HUES6 (cell line): ENCODE results near the gene UGT1A4.

Experiments used
- H3K27ac ChIP-seq: 2 replicates; pipeline ENCODE4 v1.7.0; 2013; ENCODE audit warnings: low read depth, mild to moderate bottlenecking, low read length, inconsistent platforms
- H3K27me3 ChIP-seq: 2 replicates; pipeline ENCODE4 v1.6.1; 2013; ENCODE audit warnings: low read length; ENCODE audit not compliant: control insufficient read depth, insufficient read depth
- H3K36me3 ChIP-seq: 2 replicates; pipeline ENCODE4 v1.6.1; 2013; ENCODE audit warnings: low read length; ENCODE audit not compliant: control insufficient read depth, insufficient read depth
- H3K4me1 ChIP-seq: 2 replicates; pipeline ENCODE4 v1.6.1; 2013; ENCODE audit warnings: low read length; ENCODE audit not compliant: control insufficient read depth, insufficient read depth
- H3K4me3 ChIP-seq: 2 replicates; pipeline ENCODE4 v1.5.1; 2013; ENCODE audit warnings: low read depth, low read length
- H3K9ac ChIP-seq: one replicate; pipeline ENCODE4 v1.6.1; 2013; ENCODE audit warnings: mild to moderate bottlenecking, low read length
- H3K9me3 ChIP-seq: 2 replicates; pipeline ENCODE4 v1.6.1; 2013; ENCODE audit warnings: low read depth, low read length; ENCODE audit not compliant: control insufficient read depth, insufficient read depth

UGT1A4 gene

DNA sequence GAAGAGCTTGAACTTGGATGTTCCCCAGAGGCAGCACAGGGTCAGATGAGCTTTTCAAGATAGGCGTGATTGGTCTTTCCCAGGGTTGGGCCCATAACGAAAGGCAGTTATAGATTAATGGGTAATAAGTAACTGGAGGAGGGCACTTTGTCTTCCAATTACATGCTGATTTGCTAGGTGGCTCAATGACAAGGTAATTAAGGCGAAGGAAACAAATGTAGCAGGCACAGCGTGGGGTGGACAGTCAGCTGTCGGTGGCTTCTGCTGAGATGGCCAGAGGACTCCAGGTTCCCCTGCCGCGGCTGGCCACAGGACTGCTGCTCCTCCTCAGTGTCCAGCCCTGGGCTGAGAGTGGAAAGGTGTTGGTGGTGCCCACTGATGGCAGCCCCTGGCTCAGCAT is at the start of gene UGT1A4:
Gene UGT1A4 (plus strand): TSS at position 185 of the 400 bp plus-strand sequence. CDS start 85 bp downstream, at position 270.
- Histone ChIP-seq H3K36me3 (no peaks in the 10 kb centered on the region), H3K9me3 (no peaks in the 10 kb centered on the region), H3K4me1 (no peaks in the 10 kb centered on the region), H3K9ac (no peak within 1 kb of the TSS), H3K27me3 (no peaks in the 10 kb centered on the region), H3K27ac (no peak within 1 kb of the TSS), H3K4me3 (no peak within 1 kb of the TSS)

- no peaks in the 10 kb centered on the region for H3K36me3 ChIP-seq
- H3K4me1 ChIP-seq: no peaks in the 10 kb centered on the region
- H3K4me3 ChIP-seq: no peak within 1 kb of the TSS
- H3K27ac ChIP-seq: no peak within 1 kb of the TSS
- no peak within 1 kb of the TSS for H3K9ac ChIP-seq
- no peaks in the 10 kb centered on the region for H3K27me3 ChIP-seq
- H3K9me3 ChIP-seq: no peaks in the 10 kb centered on the region
These were observed 47.0 kb upstream of the UGT1A4 start, which contains the start of gene UGT1A9 for GRCh38 chr2:233671290-233672161. Gene UGT1A9, plus strand, starts transcription at chr2:233671898. Its CDS starts 37 bp downstream, at chr2:233671935.

DNA sequence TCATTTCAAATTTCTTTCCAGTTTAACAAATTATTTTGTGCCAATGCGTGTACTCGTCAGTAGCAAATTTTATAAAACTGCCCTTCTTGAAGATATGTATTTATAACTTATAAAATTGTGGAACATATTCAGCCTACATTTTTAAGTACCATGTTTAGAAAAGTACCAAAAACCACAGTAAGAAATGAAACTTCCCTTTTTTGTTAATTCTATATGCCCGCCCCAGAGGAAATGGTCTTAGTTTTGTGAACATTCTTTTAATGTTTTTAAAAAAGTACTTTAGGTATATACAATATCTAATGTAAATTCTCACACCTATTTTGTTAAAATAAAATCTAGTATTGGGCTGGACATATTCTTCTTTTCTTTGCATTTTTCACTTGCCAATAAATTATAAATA is 45.6 kb upstream of the UGT1A4 start:
- H3K9ac ChIP-seq: no peak overlapping the region
- no peak overlapping the region for H3K27ac ChIP-seq
- H3K36me3 ChIP-seq: no peaks in the 10 kb centered on the region
- no peaks in the 10 kb centered on the region for H3K27me3 ChIP-seq
- no peaks in the 10 kb centered on the region for H3K4me1 ChIP-seq
- no peak overlapping the region for H3K4me3 ChIP-seq
- H3K9me3 ChIP-seq: no peaks in the 10 kb centered on the region

- Histone ChIP-seq H3K9me3 (no peaks in the 10 kb centered on the region), H3K9ac (no peak overlapping the region), H3K4me3 (no peak overlapping the region), H3K27ac (no peak overlapping the region), H3K4me1 (no peaks in the 10 kb centered on the region), H3K36me3 (no peaks in the 10 kb centered on the region), H3K27me3 (no peaks in the 10 kb centered on the region)
These were observed 44.6 kb upstream of the UGT1A4 start for GRCh38 chr2:233673896-233674295.

DNA sequence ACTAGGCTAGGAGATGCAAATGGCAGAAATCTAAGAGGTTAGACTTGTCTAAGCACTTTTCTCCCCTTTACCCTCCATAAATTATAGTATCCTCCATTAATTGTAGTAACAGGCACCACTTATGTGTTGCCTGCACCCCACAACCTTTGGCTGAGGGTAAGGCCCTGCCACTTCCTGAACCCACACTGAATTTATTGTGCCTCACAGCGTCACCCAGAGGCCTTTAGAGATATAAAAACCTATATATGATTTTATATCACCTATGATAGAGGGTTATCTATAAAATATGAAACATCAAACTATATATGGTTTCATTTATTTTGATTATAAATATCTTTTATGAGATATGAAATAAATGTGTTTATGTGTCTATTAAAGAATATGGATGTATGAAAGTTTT is 44.2 kb upstream of the UGT1A4 start:
- Histone ChIP-seq H3K4me1 (no peaks in the 10 kb centered on the region), H3K27me3 (no peaks in the 10 kb centered on the region), H3K4me3 (no peak overlapping the region), H3K36me3 (no peaks in the 10 kb centered on the region), H3K9ac (no peak overlapping the region), H3K9me3 (no peaks in the 10 kb centered on the region), H3K27ac (no peak overlapping the region)

- Histone ChIP-seq H3K4me3 (no peak overlapping the region), H3K9me3 (no peaks in the 10 kb centered on the region), H3K4me1 (no peaks in the 10 kb centered on the region), H3K27ac (no peak overlapping the region), H3K36me3 (no peaks in the 10 kb centered on the region), H3K9ac (no peak overlapping the region), H3K27me3 (no peaks in the 10 kb centered on the region)
These were observed 43.5 kb upstream of the UGT1A4 start for GRCh38 chr2:233674995-233675394.

GRCh38 chr2:233676046-233676445 is 42.5 kb upstream of the UGT1A4 start:
- H3K36me3 ChIP-seq: no peaks in the 10 kb centered on the region
- H3K9me3 ChIP-seq: no peaks in the 10 kb centered on the region
- no peak overlapping the region for H3K9ac ChIP-seq
- H3K4me3 ChIP-seq: no peak overlapping the region
- H3K27ac ChIP-seq: no peak overlapping the region
- H3K4me1 ChIP-seq: no peaks in the 10 kb centered on the region
- no peaks in the 10 kb centered on the region for H3K27me3 ChIP-seq

GRCh38 chr2:233679196-233679595 is 39.3 kb upstream of the UGT1A4 start:
- Histone ChIP-seq H3K27ac (no peak overlapping the region), H3K4me1 (no peaks in the 10 kb centered on the region), H3K4me3 (no peak overlapping the region), H3K36me3 (no peaks in the 10 kb centered on the region), H3K9ac (no peak overlapping the region), H3K9me3 (no peaks in the 10 kb centered on the region), H3K27me3 (no peaks in the 10 kb centered on the region)

DNA sequence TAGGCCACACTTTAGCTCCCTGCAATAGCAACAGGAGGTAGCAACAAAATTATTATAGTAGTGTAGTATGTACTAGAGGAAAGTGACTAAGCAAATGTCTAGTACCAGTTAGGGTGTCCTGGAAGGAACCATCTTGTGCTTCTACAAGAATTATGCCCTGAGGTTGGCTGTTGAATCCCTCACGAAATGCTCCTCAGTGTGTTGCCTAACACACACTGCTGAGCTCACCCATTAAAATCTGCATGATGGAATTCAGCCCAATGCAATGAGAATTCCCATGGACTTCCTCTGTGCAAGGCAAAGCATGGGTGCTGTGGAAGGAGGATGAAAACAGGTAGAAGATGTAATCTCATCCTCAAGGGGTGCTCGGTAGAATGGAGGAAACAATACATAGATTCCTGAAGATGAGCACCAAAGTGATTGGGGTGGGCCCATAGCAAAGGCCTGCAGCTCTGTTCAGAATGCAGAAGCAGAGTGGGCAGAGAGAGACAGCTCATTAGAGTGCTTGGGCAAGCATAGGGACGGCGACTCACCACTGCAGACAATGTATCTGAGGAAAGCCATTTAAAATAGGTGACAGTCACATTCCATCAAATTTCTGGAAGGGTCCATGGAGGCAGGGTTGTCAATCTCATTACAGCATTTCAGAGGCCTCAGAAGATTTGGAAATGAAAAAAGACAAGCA is 38.0 kb upstream of the UGT1A4 start:
- no peak overlapping the region for H3K9ac ChIP-seq
- no peak overlapping the region for H3K4me3 ChIP-seq
- no peaks in the 10 kb centered on the region for H3K27me3 ChIP-seq
- H3K4me1 ChIP-seq: no peaks in the 10 kb centered on the region
- H3K36me3 ChIP-seq: no peaks in the 10 kb centered on the region
- no peaks in the 10 kb centered on the region for H3K9me3 ChIP-seq
- H3K27ac ChIP-seq: no peak overlapping the region

GRCh38 chr2:233681521-233682099 is 36.9 kb upstream of the UGT1A4 start, which contains the start of gene UGT1A7:
Gene UGT1A7, plus strand, starts transcription at chr2:233681901. Its CDS starts 37 bp downstream, at chr2:233681938.
- Histone ChIP-seq H3K9me3 (no peaks in the 10 kb centered on the region), H3K4me1 (no peaks in the 10 kb centered on the region), H3K27ac (no peak within 1 kb of the TSS), H3K9ac (no peak within 1 kb of the TSS), H3K27me3 (no peaks in the 10 kb centered on the region), H3K4me3 (no peak within 1 kb of the TSS), H3K36me3 (no peaks in the 10 kb centered on the region)

- no peaks in the 10 kb centered on the region for H3K9me3 ChIP-seq
- no peaks in the 10 kb centered on the region for H3K27me3 ChIP-seq
- H3K4me3 ChIP-seq: no peak overlapping the region
- H3K4me1 ChIP-seq: no peaks in the 10 kb centered on the region
- H3K27ac ChIP-seq: no peak overlapping the region
- no peaks in the 10 kb centered on the region for H3K36me3 ChIP-seq
- H3K9ac ChIP-seq: no peak overlapping the region
These were observed 33.9 kb upstream of the UGT1A4 start for GRCh38 chr2:233684640-233685039.
